Measurements from ENCODE around the gene RAE1.

Gene RAE1

DNA sequence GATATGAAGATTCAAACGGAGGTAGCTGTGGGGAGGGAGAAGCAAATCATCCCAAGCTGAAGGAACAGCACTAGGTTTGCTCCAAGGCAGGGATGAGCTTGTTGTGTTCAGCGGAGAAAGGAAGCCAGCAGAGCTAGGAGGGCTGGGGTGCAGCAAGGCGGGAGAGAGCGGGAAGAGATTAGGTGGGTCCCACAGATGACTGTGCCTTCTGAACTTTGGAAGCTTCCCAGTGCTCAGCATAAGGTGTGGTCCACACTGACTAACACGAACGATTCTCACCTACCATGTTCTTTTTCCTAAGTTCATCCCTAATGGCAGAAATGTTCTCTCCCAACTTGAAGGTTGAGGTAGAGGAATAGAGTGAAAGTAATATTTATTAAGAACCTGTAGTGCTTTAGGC is 1.2 kb downstream of the RAE1 start:
- no peak for DNase-seq (ENCODE audit: insufficient read length, low spot score)
- FAIRE-seq, result no peak
- TF ChIP-seq, protein P1, sequence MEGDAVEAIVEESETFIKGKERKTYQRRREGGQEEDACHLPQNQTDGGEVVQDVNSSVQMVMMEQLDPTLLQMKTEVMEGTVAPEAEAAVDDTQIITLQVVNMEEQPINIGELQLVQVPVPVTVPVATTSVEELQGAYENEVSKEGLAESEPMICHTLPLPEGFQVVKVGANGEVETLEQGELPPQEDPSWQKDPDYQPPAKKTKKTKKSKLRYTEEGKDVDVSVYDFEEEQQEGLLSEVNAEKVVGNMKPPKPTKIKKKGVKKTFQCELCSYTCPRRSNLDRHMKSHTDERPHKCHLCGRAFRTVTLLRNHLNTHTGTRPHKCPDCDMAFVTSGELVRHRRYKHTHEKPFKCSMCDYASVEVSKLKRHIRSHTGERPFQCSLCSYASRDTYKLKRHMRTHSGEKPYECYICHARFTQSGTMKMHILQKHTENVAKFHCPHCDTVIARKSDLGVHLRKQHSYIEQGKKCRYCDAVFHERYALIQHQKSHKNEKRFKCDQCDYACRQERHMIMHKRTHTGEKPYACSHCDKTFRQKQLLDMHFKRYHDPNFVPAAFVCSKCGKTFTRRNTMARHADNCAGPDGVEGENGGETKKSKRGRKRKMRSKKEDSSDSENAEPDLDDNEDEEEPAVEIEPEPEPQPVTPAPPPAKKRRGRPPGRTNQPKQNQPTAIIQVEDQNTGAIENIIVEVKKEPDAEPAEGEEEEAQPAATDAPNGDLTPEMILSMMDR (IDR thresholded peaks at IDR 0.05; ENCODE audit: insufficient read depth, missing control alignments), result no peak

DNA sequence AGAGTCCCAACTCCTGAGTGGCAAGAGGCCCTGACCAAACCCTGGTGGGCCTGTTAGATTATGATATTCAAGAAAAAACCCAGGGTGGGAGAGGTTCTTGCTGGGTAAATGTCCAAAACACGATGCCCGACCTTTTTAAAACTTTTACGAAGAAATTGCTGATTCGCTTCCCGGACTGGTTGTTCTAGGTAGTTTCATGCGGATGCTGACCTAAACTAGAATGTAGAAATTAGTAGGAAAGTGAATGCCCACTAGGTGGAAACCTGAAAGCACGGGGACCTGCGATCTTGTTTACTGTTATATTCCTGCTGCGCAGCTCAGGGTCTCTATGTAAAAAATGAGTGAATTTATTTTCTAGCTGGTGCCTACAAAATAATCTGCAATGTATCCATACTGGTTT is 2.3 kb downstream of the RAE1 start:
- TF ChIP-seq, protein P1 (IDR thresholded peaks at IDR 0.05; ENCODE audit: insufficient read depth, missing control alignments), result no peak
- no peak for FAIRE-seq
- DNase-seq (ENCODE audit: insufficient read length, low spot score), result no peak

DNA sequence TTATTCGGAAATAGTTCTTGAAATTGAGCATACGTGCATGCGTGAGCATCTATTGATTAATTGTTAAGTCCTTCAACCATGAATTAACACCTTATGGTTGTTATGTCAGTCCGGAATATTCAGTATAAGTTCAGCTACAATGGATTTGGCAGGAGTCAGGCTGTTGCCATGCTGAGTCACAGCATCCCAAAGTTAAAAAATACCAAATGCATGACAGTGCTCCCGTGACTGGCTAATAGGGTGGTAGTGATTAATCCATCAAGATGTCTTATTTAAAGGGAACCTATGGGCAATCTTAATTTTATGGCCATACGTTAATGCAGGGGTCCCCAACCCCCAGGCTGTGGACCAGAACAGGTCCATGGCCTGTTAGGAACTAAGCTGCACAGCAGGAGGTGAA is 10.5 kb downstream of the RAE1 start:
- TF ChIP-seq, protein P1 (IDR thresholded peaks at IDR 0.05; ENCODE audit: insufficient read depth, missing control alignments), result no peak
- FAIRE-seq (no peak), DNase-seq (ENCODE audit: insufficient read length, low spot score) (no peak)

DNA sequence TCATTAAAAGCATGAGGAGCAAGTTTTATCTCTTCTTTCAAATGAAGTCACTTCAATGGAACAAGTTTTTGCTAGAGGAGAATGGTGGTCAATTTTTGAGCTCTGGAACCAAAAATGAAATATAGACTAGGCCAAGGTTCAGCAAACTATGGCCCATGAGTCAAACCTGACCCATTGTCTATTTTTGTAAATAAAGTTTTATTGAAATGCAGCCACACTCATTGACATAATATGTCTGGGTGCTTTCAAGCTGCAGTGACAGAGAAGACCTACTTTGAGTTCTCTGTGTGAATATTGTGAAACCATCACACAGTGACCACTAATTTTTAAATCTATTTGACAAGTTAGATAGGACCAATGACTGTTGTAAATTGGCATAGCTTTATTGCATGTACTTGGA is 13.4 kb downstream of the RAE1 start:
- TF ChIP-seq, protein P1 (IDR thresholded peaks at IDR 0.05; ENCODE audit: insufficient read depth, missing control alignments), result no peak
- DNase-seq (ENCODE audit: insufficient read length, low spot score) (no peak), FAIRE-seq (no peak)

DNA sequence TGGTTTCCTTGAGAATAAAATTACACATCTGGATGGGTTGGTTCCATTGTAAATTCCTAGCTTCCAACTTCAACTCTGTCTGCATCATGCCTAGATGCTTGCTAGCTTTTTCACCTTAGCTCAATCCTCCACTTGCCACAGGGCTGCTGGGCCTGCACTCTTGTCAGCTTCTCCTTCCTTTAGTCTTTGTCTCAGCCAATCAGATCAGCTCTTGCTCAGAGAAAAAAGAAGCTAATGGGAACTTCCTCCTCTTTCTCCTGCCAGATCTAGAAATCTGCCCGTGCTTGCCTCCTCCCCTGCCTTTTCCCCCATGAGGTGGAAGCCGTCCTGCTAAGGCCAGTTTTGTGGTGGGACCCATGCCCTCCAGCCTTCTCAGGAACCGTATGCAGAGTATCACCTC is 18.5 kb downstream of the RAE1 start:
- DNase-seq (ENCODE audit: insufficient read length, low spot score) (no peak), FAIRE-seq (no peak)
- TF ChIP-seq, protein P1 (IDR thresholded peaks at IDR 0.05; ENCODE audit: insufficient read depth, missing control alignments), result no peak

DNA sequence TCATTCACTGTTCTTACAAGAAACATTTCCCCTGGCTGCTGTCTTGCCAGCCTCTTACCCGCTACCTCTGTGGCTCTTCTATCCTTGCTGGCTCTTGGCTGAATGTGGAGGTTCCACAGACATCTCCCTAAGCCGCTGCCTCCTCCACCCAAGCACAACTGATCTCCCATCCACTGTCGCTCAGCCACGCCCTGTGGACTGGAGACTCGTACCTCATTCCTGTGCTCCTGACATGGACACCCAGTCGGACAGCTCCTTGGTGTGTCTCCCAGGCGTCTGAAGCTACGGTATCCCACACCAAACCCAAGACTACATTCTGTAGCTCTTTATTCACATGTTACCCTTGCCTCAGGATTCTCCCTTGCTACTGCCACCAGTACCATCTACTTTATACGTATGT is 19.3 kb downstream of the RAE1 start:
- FAIRE-seq, result no peak
- TF ChIP-seq, protein P1 (IDR thresholded peaks at IDR 0.05; ENCODE audit: insufficient read depth, missing control alignments), result no peak

DNA sequence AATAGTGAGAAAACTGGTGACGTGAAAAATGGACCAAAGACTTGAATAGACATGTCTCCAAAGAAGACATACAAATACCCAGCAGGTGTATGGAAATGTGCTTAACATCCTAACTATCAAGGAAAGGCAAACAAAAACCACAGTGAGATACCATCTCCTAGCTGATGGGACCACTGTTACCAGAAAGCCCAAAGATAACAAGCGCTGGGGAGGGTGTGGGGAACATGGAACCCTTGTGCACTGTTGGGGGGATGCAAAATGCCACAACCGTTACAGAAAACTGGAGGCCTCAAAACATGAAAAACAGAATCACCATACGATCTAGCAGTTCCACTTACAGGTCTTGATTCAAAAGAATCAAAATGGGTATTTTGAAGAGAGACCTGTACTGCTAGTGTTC is 20.3 kb downstream of the RAE1 start:
- no peak for FAIRE-seq
- TF ChIP-seq, protein P1 (IDR thresholded peaks at IDR 0.05; ENCODE audit: insufficient read depth, missing control alignments), result no peak

More for the DNA sequence above, 19.3 kb downstream of the RAE1 start:
- DNase-seq (ENCODE audit: insufficient read length, low spot score), result no peak

More for the DNA sequence above, 20.3 kb downstream of the RAE1 start:
- no peak for DNase-seq (ENCODE audit: insufficient read length, low spot score)

All from D721Med (cell line).